GM18858 (cell line): ENCODE measurements around the gene FCHSD2.
"Not testable (repeated sequence)": the region's sequence is repeated elsewhere in the genome, so short reads cannot be mapped to it uniquely, and the experiment has no call there.

Source experiments
- ATAC-seq: cut with Tn5 transposase; IDR thresholded peaks from one replicate; pipeline ENCODE4 v1.9.1; 2021; ENCODE audit not compliant: unreplicated experiment

Gene FCHSD2

GRCh38 chr11:72811686-72812085 is 330.4 kb downstream of the FCHSD2 start:
- ATAC-seq = not testable (repeated sequence)

DNA sequence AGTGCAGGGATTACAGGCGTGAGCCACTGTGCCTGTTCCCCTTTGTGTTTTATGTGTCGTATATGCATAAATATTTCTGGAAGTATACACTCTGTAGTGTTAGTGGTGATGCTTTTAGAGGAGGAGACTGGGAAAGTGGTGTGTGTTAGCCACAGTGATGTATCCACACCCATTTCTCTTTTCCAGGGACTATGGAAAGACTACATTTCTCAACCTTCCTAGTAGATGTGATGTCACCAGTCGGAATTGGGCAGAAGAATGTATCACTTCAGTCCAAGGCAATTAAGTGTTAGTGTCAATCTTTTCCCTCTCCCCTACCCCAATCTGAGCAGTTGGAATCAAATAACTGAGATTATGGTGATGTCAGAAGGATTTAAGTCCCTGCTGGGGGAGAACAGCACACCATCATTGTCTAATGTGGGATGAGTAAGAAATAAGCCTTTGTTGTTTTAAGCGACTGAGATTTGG is 333.8 kb downstream of the FCHSD2 start:
- no peak for ATAC-seq

GRCh38 chr11:72807792-72808191 is 334.3 kb downstream of the FCHSD2 start:
- no peak for ATAC-seq

GRCh38 chr11:72807021-72807693 is 335.0 kb downstream of the FCHSD2 start:
- no peak for ATAC-seq

- not testable (repeated sequence) for ATAC-seq
These were observed 335.7 kb downstream of the FCHSD2 start for GRCh38 chr11:72806378-72806777.

DNA sequence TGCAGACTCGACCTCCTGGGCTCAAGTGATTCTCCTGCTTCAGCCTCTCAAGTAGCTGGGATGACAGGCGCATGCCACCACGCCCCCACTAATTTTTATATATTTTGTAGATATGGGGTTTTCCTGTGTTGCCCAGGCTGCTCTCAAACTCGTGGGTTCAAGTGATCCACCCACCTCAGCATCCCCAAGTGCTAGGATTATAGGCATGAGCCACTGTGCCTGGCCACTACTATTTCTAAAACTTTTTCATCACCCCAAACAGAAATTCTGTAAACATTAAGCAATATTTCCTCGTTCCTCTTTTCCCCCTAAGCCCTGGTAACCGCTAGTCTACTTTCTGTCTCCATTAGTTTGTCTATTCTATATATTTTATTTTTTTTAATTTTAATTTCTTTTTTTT is 336.9 kb downstream of the FCHSD2 start:
- no peak for ATAC-seq

GRCh38 chr11:72802822-72803221 is 339.3 kb downstream of the FCHSD2 start:
- no peak for ATAC-seq

GRCh38 chr11:72799441-72799840 is 342.7 kb downstream of the FCHSD2 start:
- ATAC-seq = no peak

DNA sequence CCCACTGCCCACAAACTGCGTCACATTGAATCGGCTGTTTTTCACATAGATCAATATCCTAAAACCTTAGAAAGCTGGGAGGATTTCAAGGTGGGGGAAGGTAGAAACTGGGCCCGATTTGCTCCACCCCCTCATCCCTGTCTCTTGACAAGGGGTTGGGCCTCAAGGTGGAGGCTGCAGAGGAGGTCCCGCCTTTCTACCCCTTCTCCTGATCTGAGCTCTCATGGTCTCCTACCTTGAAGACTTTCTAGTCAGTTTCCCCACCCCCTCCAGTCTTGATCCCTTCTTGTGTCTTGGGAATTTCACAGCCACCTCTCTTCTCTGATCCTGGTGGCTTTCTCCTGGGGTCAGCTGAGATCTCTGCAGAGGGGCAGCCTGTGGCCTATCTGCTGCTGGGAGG is 343.8 kb downstream of the FCHSD2 start:
- ATAC-seq = no peak

DNA sequence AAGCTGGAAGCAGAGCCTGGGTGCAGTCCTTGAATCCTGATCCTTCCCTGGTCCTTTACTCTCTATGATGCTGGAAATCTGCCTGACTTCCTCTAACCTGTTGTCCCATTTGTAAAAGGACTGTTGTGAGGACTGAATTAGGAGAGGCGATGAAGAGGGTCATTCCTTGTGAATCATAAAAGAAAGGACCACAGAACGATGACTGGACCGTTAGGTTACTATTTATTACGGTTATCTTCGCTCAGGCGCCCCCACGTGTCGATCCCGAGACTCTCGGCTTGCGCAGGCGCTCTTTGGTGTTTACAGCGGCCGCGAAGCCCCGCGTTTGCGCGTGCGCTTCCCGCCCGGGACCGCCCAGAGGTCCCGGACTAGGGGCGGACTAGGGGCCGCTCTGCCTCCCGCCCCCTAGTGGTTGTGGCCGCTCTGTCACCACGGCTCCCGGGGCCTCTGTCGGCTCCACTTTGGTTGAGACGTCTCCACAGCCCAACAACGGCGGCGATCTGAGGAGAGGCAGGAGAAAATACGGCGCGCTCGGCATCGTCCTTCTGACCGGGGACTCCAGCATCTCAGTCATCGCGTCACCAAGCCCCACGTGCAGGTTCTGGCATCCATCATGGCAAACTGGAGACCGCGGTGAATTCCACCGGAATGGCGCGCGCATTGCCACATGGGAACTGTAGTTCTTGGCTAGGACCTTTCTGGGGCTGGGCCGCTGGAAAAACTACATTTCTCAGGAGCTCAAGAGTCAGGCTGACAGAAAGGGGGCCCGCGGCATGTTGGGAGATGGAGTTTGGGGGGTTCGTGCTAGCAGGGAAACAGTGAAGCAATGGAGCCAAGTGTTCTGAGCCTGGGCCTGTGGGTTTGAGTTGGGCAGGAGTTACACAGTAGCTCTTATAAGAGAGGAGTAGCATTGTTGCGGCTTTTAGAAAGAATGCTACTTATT is 348.4 kb downstream of the FCHSD2 start, which contains the start of gene STARD10:
Gene STARD10, minus strand, starts transcription at position 623 of the 943 bp plus-strand sequence. CDS start 12,866 bp downstream, outside the sequence.
- ATAC-seq = peak; percentile 79

DNA sequence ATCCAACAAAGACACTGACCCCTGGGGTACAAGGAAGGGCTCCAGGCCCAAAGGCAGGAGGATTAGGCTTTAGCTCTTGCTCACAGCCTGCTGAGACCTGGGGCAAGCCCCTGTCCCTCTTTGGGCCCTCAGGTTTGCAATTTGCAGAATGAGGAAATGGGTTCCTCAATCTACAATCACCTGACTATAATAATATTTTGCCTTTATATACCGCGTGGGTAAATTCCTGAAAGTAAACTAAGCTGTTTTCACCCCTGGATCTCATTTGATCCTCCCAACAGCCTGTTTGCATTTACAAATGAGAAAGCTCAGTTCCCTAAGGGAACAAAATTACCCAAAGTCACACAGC is 349.1 kb downstream of the FCHSD2 start:
- no peak for ATAC-seq

DNA sequence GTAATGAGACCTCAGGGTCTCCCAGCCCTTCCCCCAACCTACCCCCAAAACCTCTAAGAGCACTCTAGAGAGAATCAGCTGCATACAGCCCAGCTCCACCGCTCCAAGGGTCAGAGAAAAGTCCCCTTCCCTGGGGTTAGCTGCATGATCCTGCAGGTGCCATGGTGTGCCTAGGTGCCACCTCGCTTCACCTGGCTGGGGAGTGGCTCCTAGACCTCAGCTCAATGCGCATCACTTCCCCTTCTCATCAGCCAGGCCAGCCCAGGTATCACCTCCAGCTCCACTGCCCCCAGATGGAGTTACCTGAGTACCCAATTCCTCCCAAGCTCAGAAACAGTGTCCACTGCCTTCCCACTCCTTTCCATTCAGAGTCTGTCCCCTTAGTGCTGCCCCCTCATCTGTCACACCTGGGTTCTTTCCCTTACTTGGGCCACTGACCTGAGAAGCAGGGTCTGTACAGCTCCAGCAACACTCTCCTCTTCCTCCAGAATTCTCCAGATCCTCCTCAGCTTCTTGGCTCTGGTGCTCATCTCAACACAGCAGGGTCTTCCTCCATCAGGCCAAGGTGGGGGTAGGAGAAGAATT is 349.6 kb downstream of the FCHSD2 start:
- ATAC-seq = no peak

- ATAC-seq = not testable (repeated sequence)
These were observed 350.9 kb downstream of the FCHSD2 start for GRCh38 chr11:72791228-72791627.

DNA sequence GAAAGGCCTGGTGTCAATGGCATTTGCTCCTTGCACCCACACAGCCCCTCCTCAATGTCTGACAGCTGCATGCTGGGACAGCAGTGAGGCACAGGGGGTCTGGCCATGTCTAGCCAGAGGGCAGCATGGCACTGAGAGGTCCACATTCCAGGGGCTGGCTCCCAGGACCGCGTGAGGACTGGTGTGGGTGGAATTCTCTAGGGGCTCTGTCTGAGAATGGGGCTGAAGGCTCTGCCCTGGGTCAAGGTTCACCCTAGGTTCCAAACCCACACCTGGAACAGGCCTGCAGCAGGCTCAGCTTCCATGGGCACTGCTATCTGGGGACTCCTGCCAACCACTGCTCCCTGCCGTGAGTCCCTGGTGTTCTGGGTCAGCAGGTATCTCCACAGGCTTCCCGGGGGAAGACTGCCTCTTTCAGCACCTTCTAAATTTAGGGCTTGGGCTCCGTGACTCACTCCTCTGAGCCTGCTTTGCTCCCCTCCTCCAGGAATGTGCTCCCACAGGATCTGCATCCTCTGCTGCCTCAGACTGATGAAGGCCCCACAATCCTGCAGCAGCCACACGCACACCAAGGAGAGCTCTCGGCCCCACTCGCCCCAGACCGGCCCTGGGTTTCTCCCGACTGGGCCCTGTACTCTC is 352.5 kb downstream of the FCHSD2 start:
- ATAC-seq = no peak

GRCh38 chr11:72788241-72788640 is 353.9 kb downstream of the FCHSD2 start:
- no peak for ATAC-seq

GRCh38 chr11:72787216-72788104 is 354.7 kb downstream of the FCHSD2 start:
- ATAC-seq = no peak
